Stomach smooth muscle (tissue), 2 donors: ENCODE results near the gene ATE1.
A peak's percentile ranks its signal among the peaks of the same experiment; 100 is the strongest.
"Not testable (repeated sequence)": the region's sequence is repeated elsewhere in the genome, so short reads cannot be mapped to it uniquely, and the experiment has no call there.

Experiments
- H3K27ac ChIP-seq: one replicate; pipeline ENCODE4 v1.7.0; 2013; ENCODE audit warnings: mild to moderate bottlenecking, low read length, inconsistent platforms
- H3K27me3 ChIP-seq, 2 donors: one replicate each; pipeline ENCODE4 v1.7.0; 2013; ENCODE audit warnings: low read length in 2 of 2; ENCODE audit not compliant: insufficient read depth in 2 of 2, control insufficient read depth in 1 of 2
- H3K36me3 ChIP-seq, 2 donors: one replicate each; pipeline ENCODE4 v1.7.0; 2013; ENCODE audit warnings: low read length in 2 of 2; ENCODE audit not compliant: control insufficient read depth in 2 of 2, insufficient read depth in 2 of 2
- H3K4me1 ChIP-seq: one replicate; pipeline ENCODE4 v1.7.0; 2013; ENCODE audit warnings: low read length; ENCODE audit not compliant: control insufficient read depth, insufficient read depth
- H3K4me3 ChIP-seq, 2 donors: one replicate each; pipeline ENCODE4 v1.7.0; 2013; ENCODE audit warnings: low read length in 2 of 2
- H3K9ac ChIP-seq, 2 donors: one replicate each; pipeline ENCODE4 v1.7.0; 2013; ENCODE audit warnings: low read length in 2 of 2, mild to moderate bottlenecking in 1 of 2
- H3K9me3 ChIP-seq, 2 donors: one replicate each; pipeline ENCODE4 v1.7.0; 2013; ENCODE audit warnings: low read length in 2 of 2; ENCODE audit not compliant: control insufficient read depth in 2 of 2
- donor health status: healthy.
- donor health status: Pancreatic carcinoma.

Gene ATE1

DNA sequence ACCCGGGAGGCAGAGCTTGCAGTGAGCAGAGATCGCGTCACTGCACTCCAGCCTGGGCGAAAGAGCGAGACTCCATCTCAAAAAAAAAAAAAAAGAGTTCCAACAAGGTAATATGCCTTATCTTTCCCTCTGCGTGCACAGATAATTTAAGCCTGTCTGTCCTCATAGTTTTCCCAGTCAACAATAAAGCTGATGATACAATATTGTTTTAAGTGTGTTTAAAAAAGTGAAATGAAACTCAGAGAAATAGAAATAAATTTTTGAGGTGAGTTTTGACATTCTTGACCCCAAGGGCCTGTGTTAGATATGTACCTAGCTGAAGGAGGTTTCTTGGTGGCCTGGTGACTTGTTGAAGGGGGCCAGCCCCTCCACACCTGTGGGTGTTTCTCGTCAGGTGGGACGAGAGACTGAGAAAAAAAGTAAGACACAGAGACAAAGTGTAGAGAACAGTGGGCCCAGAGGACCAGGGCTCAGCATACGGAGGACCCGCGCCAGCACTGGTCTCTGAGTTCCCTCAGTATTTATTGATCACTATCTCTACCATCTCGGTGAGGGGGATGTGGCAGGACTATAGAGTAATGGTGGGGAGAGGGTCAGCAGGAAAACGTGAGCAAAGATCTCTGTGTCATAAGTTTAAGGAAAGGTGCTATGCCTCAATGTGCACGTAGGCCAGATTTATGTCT is 1.9 kb upstream of the ATE1 start:
- not testable (repeated sequence) for H3K27me3 ChIP-seq, H3K36me3 ChIP-seq, H3K4me1 ChIP-seq, H3K9ac ChIP-seq, H3K9me3 ChIP-seq, H3K4me3 ChIP-seq, H3K27ac ChIP-seq

DNA sequence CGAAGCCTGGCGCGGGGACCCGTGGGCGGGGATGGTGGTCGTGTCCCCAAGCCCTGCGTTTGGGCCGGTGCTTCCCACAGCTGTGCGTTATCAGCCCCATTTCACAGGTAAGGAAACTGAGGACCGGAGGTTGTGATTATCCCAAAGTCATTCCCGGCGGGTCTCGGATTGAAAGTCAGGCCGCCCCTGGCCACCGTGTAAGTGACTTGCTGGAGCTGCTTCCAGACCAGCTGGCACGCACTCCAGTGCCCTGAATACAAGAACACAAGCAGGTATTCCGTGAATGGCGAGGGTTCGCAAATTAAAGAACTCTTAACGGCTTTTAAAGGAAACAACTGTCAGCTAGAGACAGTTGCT is 675 bp upstream of the ATE1 start:
- peak overlapping the region; percentile 82 to 90 for H3K4me3 ChIP-seq
- H3K9me3 ChIP-seq = no peaks in the 10 kb centered on the region
- H3K9ac ChIP-seq = peak overlapping the region; percentile 97 to 98
- H3K4me1 ChIP-seq = peaks cover 10% of the 10 kb centered on the region
- no peaks in the 10 kb centered on the region for H3K27me3 ChIP-seq
- H3K27ac ChIP-seq = peak overlapping the region; percentile 87
- H3K36me3 ChIP-seq = no peaks in the 10 kb centered on the region

DNA sequence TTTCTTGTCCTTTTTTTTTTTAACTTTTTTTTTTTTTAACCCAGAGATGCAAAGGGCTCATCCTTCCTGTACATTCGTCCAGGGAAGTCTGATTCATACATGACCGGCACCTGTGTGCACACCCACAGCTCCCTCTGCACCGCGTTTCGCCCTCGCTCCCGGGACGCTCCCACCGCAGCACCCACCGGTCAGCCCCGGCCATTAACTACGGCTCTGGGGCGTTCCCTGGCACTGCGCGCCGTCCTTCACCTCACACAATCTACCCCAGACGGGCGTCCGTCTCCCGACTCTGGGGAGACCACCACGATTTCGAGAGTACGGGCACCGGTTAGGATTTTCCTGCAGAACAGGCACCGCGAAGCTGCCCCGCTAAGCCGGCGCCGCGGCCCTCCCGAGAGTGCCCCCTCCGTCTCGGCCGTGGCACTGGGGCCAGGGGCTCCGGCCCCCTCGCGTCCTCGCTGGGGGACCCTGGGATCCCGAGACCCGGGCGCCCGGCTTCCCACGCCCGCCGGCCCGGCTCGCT is 452 bp downstream of the ATE1 start:
- Histone ChIP-seq H3K27me3 (no peaks in the 10 kb centered on the region), H3K4me1 (peaks cover 10% of the 10 kb centered on the region), H3K36me3 (peaks cover 3 to 5% of the 10 kb centered on the region in 2 donors), H3K9me3 (no peaks in the 10 kb centered on the region), H3K4me3 (peak overlapping the region; percentile 68 to 90), H3K27ac (peak overlapping the region; percentile 87), H3K9ac (peak overlapping the region; percentile 89 to 98)

DNA sequence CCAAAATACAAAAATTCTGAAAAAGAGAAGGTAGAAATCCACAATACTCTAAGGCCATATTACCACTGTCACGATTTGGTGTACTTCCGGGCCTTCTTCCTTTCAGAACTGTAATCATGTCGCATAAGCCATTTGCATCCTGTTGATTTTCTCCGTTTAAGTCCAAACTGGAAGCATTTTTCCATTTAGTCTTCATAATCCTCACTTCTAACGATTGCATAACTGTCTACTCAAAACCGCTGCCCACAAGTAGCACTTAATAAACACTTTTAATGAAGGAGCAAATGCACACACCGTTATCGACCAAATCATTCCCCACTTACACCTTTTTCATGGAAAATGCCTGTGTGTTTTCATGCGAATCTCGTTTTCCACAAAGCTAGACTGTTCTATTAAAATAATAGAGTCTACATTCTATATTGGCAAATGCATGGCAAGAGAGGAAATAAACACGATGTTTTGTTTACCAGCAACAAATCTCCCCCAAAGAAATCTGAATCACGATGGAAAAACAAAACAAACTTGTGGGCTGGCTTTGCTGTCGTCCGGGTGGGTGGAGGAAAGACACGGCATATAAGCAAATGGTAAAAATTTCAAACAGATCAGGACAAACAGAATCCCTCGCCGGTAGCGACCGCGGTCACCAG is 1.0 kb downstream of the ATE1 start:
- H3K9ac ChIP-seq = peak overlapping the region; percentile 89 to 98
- peaks cover 10% of the 10 kb centered on the region for H3K4me1 ChIP-seq
- H3K27ac ChIP-seq = peak overlapping the region; percentile 87
- H3K4me3 ChIP-seq = peak overlapping the region; percentile 68 to 90
- H3K36me3 ChIP-seq = peaks cover 3 to 5% of the 10 kb centered on the region in 2 donors
- no peaks in the 10 kb centered on the region for H3K27me3 ChIP-seq
- H3K9me3 ChIP-seq = no peaks in the 10 kb centered on the region

DNA sequence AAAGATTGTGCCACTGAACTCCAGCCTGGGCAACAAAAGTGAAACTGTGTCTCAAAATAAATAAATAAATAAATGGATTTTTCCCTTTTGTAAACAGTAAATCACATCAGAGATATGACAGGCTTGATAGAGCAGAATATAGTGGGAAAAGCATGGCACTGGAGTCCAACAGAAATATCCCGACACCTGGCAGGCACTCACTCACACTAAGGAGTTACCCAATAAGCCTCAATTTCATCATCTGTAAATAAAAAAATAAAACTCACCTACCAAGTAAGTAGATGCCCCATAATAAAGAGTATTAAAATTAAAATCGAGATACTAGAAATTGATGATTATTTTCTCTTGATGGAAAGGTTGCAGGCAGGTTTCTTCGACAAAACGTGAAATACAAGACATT is 1.7 kb downstream of the ATE1 start:
- peak overlapping the region in 1 of 2 donors; percentile 68 for H3K4me3 ChIP-seq
- H3K27me3 ChIP-seq = no peaks in the 10 kb centered on the region
- no peaks in the 10 kb centered on the region for H3K9me3 ChIP-seq
- no peak overlapping the region for H3K27ac ChIP-seq
- H3K9ac ChIP-seq = no peak overlapping the region
- peaks cover 3 to 5% of the 10 kb centered on the region in 2 donors for H3K36me3 ChIP-seq
- peaks cover 10% of the 10 kb centered on the region for H3K4me1 ChIP-seq

DNA sequence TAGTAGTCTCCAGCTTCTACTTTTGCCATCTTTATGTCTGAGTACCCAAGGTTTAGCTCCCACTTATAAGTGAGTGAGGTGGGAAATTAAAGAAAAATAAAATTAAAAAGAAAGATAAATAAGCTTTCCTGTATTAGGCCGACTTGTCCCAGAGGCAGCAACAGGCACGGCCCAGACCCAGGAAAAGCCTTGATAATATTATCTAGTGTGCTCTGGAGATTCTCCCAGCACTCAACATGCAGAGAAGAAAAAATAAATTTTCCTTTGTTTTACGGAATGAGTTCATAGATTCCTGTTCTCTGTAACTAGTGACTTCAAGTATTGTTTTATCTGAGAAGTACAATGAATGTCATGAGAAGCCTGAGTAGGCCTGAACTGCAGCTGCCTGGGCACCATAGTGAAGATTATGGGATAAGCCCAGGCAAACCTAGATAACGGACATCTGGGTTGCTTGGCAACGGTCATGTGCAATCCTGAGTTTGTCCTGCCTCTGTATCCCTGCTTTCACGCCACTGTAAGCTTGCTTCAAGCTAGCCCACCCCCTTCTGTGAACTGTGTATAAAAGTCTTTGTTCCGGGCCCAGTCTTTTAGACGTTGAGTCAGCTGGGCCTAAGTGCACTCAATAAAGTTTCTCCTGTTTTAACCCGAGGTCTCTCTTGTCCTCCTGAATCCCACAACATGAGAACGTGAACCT is 6.4 kb downstream of the ATE1 start:
- Histone ChIP-seq H3K4me3 (no peak overlapping the region), H3K4me1 (peaks cover 3% of the 10 kb centered on the region), H3K27ac (no peak overlapping the region), H3K27me3 (no peaks in the 10 kb centered on the region), H3K36me3 (peaks cover 3 to 10% of the 10 kb centered on the region in 2 donors), H3K9ac (no peak overlapping the region), H3K9me3 (no peaks in the 10 kb centered on the region)

DNA sequence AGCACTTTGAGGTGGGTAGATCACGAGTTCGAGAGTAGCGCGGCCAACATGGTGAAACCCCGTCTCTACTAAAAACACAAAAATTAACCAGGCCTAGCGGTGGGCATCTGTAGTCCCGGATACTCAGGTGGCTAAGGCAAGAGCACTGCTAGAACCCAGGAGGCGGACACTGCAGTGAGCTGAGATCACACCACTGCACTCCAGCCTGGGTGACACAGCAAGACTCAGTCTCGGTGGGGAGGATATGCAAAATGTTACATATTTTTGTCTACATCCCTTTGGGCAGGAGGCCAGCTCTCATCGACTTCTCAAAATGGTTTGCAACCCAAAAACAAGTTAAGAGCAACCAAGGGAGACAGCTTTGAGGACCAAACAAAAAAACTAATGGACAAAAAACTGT is 8.2 kb downstream of the ATE1 start:
- Histone ChIP-seq H3K9me3 (no peaks in the 10 kb centered on the region), H3K27me3 (no peaks in the 10 kb centered on the region), H3K9ac (no peak overlapping the region), H3K4me1 (no peaks in the 10 kb centered on the region), H3K4me3 (no peak overlapping the region), H3K36me3 (peaks cover 3 to 10% of the 10 kb centered on the region in 2 donors), H3K27ac (no peak overlapping the region)

DNA sequence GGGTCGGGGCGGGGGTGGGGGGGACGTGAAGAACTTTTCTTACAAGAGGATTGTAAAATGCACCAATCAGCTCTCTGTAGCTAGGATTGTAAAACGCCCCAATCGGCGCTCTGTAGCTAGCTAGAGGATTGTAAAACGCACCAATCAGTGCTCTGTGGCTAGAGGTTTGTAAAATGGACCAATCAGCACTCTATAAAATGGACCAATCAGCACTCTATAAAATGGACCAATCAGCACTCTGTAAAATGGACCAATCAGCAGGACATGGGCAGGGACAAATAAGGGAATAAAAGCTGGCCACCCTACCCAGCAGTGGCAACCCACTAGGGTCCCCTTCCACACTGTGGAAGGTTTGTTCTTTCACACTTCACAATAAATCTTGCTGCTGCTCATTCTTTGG is 9.0 kb downstream of the ATE1 start:
- H3K27ac ChIP-seq, H3K27me3 ChIP-seq, H3K4me1 ChIP-seq, H3K9ac ChIP-seq, H3K4me3 ChIP-seq, H3K9me3 ChIP-seq, H3K36me3 ChIP-seq: not testable (repeated sequence)

DNA sequence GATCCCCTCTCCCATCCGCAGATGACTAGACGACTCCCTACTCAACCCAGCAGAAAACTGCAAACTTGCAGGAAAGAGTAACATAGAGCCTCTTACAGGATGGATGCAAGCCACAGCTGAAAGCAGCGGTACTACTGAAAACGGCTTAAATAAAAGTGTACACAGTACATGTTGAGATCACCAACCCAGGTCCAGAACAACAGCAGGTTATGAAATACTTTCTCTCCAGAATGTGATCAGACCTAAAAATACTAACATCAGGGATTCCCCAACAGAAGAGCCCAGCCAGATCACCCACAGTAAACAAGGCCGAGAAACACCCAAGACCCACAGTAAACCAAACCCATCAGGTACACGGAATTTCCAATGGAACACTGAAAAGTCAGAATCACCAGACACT is 13.2 kb downstream of the ATE1 start:
- Histone ChIP-seq H3K27me3 (no peaks in the 10 kb centered on the region), H3K9me3 (no peaks in the 10 kb centered on the region), H3K36me3 (peaks cover 2 to 5% of the 10 kb centered on the region in 2 donors), H3K4me1 (no peaks in the 10 kb centered on the region), H3K27ac (no peak overlapping the region), H3K9ac (no peak overlapping the region), H3K4me3 (no peak overlapping the region)

DNA sequence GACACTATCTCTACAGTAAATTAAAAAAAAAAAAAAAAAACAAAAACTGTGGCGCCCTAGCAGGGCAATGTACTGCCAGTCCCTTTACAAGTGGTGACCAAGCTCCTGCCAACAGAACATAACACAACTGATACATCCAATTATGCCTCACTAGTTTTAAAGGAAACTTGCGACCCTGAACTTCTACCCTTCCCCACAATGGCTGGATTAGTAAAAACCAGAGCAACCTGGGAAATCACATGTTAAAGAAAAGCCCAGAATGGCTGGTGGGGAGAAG is 16.5 kb downstream of the ATE1 start:
- Histone ChIP-seq H3K27ac (no peak overlapping the region), H3K4me1 (no peaks in the 10 kb centered on the region), H3K9me3 (no peaks in the 10 kb centered on the region), H3K4me3 (no peak overlapping the region), H3K9ac (no peak overlapping the region), H3K36me3 (peaks cover 6 to 12% of the 10 kb centered on the region in 2 donors), H3K27me3 (no peaks in the 10 kb centered on the region)
